GM18498 (cell line): ENCODE results near the gene SYT17.
A peak's percentile ranks its signal among the peaks of the same experiment; 100 is the strongest.

Experiments
- ATAC-seq: cut with Tn5 transposase; IDR thresholded peaks from one replicate; pipeline ENCODE4 v1.9.1; 2021; ENCODE audit warnings: mild to moderate bottlenecking, moderate library complexity; ENCODE audit not compliant: unreplicated experiment

SYT17 gene

GRCh38 chr16:19294156-19294649 is 126.2 kb downstream of the SYT17 start:
- peak; percentile 77 for ATAC-seq

- ATAC-seq: no peak
Measured at GRCh38 chr16:19295393-19295792, 127.4 kb downstream of the SYT17 start.

- ATAC-seq: no peak
Measured at GRCh38 chr16:19297454-19297853, 129.4 kb downstream of the SYT17 start.

DNA sequence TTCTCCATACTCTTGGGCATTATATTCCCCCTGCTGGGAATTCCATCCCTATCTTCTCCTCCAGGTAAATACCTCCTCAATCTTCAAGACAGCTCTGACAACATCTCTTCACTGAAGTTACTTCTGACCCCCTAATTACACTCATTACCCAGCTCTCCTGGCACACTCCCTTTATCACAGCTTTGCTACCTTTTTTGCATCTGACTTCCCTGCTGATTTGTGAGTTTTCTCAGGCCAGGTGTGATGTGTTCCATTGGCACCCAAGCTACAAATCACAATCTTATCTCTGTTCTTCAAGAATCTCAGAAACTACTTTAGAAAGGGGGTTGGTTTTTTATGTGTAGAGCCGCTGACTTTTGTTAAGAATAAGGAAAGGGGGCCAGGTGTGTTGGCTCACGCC is 131.5 kb downstream of the SYT17 start:
- no peak for ATAC-seq

GRCh38 chr16:19301931-19302330 is 133.9 kb downstream of the SYT17 start:
- no peak for ATAC-seq

DNA sequence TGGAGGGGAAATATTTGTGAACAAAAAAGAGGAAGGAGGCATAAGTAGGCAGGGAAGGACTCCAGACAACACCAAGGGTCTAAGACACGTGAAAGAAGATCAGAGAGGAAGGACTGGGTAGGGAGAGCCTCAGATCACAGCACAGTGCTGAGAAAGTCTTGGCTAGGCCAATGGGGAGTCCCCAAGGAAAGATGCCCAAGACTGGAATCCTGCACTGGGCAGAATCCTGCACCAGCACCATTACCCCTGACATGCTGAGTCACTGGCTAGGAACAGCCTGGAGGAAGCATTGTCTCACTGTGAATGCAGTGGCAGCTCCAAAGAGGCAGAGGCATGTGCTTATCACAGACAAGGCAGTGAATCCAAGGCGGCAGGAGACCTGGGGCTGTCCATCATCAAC is 136.7 kb downstream of the SYT17 start:
- no peak for ATAC-seq

DNA sequence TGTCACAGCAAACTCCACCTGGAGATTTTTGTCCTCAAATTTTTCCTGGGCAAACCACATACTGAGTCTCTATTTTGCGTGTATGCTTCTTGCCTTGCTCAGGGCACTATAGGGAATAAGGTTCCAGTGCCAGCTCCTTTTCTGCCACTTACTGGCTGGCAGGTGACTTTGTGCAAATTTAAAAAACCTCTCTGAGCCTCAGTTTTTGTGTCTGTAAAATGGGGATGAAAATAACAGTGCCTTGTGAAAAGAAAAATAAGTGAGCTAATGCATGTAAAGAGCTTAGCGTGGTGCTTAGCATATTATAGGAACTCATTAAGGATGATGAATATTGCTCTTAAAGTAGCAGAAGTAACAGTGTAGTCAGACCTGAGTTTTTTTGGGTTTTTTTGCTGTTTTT is 137.4 kb downstream of the SYT17 start:
- ATAC-seq: no peak

DNA sequence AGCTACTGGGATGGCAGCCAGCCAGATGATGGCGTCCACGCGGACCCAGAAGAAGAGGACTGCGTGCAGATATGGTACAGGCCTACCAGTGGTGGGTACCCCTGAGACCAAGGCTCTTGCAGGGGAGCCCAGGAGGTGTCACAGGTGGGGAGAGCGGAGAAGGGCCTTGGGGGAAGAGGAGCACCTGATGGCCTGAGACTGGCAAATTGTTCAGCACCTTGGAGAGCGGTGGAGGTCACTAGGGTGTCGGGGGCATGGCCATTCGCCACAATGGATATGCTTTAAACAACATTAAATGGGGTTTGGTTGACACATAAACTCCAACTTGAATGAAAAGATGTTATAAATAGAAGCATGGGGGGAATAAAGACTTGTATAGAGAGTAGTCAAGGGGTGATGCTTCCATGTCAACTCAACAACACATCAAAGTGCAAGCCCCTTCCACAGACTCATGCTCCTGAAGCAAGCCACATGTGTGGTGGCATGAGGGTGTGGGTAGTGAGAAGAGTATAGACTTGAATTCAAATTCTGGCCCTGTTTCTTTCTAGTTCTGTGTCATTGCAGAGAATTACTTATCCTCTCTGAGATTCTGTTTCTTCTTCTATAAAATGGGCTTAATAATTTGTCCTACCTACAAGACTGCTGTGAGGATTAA is 139.7 kb downstream of the SYT17 start:
- ATAC-seq: no peak

GRCh38 chr16:19308392-19308791 is 140.4 kb downstream of the SYT17 start:
- ATAC-seq: no peak

- no peak for ATAC-seq
Measured at GRCh38 chr16:19309178-19309577, 141.1 kb downstream of the SYT17 start.

DNA sequence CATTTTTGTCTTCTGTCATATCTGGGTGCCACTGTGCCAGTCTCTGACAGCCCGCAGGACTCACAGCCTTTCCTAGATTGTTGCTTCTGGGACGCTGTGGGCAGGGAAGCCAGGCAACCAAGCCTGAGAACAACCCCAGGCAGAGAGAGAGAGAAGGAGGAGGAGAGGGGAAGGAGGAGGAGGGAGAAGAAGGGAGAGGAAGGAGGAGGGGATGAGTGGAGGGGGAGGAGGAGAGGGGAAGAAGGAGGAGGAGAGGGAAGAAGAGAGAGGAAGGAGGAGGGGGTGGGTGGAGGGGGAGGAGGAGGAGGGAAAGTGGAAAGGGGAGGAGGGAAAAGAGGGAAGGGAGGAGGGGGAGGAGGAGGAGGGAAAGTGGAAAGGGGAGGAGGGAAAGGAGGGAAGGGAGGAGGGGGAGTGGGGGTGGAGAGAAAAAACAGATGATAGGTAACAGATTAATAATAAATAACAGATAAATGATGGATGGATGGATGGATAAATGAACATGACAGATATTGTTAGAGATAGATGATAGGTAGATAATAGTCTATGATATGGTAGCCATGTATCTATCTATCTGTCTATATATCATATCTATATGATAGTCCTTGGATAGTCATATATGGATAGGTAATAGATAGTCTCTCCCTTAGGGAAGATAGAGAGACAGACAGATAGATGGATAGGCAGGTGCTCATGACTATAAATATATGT is 146.8 kb downstream of the SYT17 start:
- no peak for ATAC-seq

DNA sequence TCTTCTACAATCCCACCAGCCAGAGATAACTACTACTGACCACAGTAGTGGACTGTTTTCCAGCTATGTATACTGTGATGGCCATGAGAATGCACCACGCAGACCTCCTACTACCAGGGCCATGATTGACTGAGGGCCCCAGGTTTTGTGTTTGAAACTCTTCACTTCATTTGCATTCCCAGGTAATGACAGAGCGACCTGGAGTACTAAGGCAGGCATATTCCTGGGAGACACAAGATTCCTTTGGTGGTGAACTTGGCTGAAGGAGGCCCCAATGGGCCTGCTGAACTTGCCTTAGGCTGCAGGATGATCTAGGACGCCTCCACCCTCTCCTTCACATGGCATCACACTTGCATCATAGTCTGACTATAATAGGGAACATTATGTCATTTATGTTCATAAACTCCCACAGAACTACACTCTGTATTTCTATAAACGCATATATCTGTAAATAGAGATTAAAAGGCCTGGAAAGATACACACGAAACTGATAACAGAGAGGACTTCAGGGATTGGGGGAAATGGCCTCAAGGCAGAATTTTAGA is 147.9 kb downstream of the SYT17 start:
- ATAC-seq: no peak

- ATAC-seq: no peak
Measured at GRCh38 chr16:19316846-19317245, 148.8 kb downstream of the SYT17 start.
